HUES64 (cell line): ENCODE data around the gene TUT7. TPM values are rescaled to one million over a fixed set of nuclear protein-coding genes. Genes with fewer than 3 reads are reported as not detected.
"Not testable (repeated sequence)": the region's sequence is repeated elsewhere in the genome, so short reads cannot be mapped to it uniquely, and the experiment has no call there.

Experiments used
- H3K27ac ChIP-seq: 2 replicates; pipeline ENCODE4 v1.7.0; 2013; ENCODE audit warnings: low read depth, low read length, inconsistent platforms
- H3K27me3 ChIP-seq: 2 replicates; pipeline ENCODE4 v1.6.1; 2013; ENCODE audit warnings: mild to moderate bottlenecking, low read length; ENCODE audit not compliant: insufficient read depth
- H3K36me3 ChIP-seq: 2 replicates; pipeline ENCODE4 v1.6.1; 2013; ENCODE audit warnings: mild to moderate bottlenecking, low read length; ENCODE audit not compliant: insufficient read depth
- H3K4me1 ChIP-seq: 2 replicates; pipeline ENCODE4 v1.6.1; 2013; ENCODE audit warnings: mild to moderate bottlenecking, low read length, moderate library complexity; ENCODE audit not compliant: insufficient read depth
- H3K4me3 ChIP-seq: 2 replicates; pipeline ENCODE4 v1.5.1; 2013; ENCODE audit warnings: mild to moderate bottlenecking, low read length, moderate library complexity
- H3K9ac ChIP-seq: 2 replicates; pipeline ENCODE4 v1.6.1; 2013; ENCODE audit warnings: mild to moderate bottlenecking, low read depth, low read length
- H3K9me3 ChIP-seq: 2 replicates; pipeline ENCODE4 v1.6.1; 2013; ENCODE audit warnings: low read depth, low read length; ENCODE audit not compliant: insufficient read depth
- WGBS: fragments of 150-250, 120-280 bp; methylation state at CpG from one replicate; pipeline ENCODE4 v1.1.7; 2013; ENCODE audit warnings: missing lambda C conversion rate; 5-methylcytosine and 5-hydroxymethylcytosine counted together
- polyA plus RNA-seq, 2 experiments: library from polyadenylated mRNA; stranded (reverse); fragments of 50-300 nt; gene quantifications; one replicate each; pipeline ENCODE4 v1.2.3, GENCODE V29; 2013

TUT7 gene, protein sequence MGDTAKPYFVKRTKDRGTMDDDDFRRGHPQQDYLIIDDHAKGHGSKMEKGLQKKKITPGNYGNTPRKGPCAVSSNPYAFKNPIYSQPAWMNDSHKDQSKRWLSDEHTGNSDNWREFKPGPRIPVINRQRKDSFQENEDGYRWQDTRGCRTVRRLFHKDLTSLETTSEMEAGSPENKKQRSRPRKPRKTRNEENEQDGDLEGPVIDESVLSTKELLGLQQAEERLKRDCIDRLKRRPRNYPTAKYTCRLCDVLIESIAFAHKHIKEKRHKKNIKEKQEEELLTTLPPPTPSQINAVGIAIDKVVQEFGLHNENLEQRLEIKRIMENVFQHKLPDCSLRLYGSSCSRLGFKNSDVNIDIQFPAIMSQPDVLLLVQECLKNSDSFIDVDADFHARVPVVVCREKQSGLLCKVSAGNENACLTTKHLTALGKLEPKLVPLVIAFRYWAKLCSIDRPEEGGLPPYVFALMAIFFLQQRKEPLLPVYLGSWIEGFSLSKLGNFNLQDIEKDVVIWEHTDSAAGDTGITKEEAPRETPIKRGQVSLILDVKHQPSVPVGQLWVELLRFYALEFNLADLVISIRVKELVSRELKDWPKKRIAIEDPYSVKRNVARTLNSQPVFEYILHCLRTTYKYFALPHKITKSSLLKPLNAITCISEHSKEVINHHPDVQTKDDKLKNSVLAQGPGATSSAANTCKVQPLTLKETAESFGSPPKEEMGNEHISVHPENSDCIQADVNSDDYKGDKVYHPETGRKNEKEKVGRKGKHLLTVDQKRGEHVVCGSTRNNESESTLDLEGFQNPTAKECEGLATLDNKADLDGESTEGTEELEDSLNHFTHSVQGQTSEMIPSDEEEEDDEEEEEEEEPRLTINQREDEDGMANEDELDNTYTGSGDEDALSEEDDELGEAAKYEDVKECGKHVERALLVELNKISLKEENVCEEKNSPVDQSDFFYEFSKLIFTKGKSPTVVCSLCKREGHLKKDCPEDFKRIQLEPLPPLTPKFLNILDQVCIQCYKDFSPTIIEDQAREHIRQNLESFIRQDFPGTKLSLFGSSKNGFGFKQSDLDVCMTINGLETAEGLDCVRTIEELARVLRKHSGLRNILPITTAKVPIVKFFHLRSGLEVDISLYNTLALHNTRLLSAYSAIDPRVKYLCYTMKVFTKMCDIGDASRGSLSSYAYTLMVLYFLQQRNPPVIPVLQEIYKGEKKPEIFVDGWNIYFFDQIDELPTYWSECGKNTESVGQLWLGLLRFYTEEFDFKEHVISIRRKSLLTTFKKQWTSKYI (N-terminal part only)
- 8.9 TPM for polyA plus RNA-seq (2013, experiment 1 of 2)
- polyA plus RNA-seq (2013, experiment 2 of 2): 9.2 TPM

DNA sequence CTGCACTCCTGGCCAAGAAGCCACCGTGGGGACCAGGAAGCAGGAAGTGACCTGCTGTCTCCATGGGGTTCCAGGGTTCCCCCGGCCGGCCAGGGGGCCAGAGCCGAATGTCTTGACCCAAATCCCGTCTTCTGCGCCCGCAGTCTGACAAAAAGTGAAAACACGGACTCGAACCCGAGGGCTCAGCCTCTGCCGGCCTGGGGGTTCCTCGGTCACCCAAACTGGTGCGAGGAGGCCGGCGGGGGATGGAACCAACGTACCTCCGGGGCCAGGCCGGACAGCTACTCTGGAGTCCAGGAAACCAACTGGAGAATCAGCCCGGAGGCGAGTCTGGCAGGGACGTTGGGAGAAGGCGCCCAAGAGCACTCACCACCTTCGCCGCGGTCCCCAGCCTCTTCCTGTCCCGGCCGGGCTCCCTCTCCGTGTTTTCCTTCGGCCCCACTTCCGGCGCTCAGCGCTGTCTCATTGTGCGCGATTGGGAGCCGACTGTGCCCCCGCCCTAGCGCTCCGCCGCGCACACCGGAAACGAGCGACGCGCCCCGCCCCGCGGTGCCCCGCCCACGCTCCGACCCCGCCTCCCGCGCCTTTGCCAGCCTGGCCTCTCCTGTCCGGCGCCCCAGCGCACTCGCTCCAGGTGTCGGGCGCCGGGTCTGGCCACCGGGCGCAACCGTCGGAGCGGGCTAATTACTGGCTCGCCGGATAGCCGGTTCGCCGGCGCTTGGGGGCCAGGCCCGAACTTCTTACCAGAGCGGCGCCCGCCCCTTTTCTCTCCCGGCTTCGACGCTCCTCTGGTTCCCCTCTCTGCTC, at the start of gene TUT7:
Gene TUT7, minus strand, starts transcription at position 400 of the 807 bp plus-strand sequence. CDS start 1,211 bp downstream, outside the sequence.
- Histone ChIP-seq H3K9ac (peak within 1 kb of the TSS; percentile 80), H3K27me3 (peaks cover 4% of the 10 kb centered on the region; the same call in 1 of the 2 replicates), H3K4me3 (peak within 1 kb of the TSS; percentile 96), H3K36me3 (peaks cover 25% of the 10 kb centered on the region), H3K27ac (peak within 1 kb of the TSS; percentile 94), H3K9me3 (no peaks in the 10 kb centered on the region), H3K4me1 (peaks cover 25% of the 10 kb centered on the region; the same call in 1 of the 2 replicates)
- under 1% methylated on average over 79 of the region's 79 CpGs for WGBS

DNA sequence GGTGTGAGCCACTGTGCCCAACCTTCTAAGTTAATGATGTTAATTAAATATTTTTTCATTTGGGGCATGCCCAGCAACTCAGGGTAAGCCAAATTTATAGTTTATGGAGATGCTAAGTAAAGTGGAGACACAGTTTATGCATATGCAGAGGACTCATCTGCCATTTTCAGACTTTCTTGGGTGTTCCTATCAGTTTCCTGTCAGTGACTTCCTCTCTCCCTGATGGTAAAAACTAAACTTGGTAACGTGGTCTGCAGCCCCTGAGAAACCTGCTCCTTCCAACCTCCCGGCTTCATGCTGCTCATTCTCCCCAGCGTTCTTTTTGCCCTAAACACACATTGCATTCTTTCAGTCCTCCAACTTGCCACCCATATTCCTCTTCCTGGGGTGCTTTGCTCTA, 48.4 kb upstream of the TUT7 start:
- Histone ChIP-seq H3K27me3 (peaks cover 37% of the 10 kb centered on the region), H3K27ac (no peak overlapping the region), H3K9me3 (no peaks in the 10 kb centered on the region), H3K36me3 (no peaks in the 10 kb centered on the region), H3K4me3 (no peak overlapping the region), H3K4me1 (peaks cover 13% of the 10 kb centered on the region; the same call in 1 of the 2 replicates), H3K9ac (no peak overlapping the region)
- 81% methylated on average over 3 of the region's 3 CpGs for WGBS

DNA sequence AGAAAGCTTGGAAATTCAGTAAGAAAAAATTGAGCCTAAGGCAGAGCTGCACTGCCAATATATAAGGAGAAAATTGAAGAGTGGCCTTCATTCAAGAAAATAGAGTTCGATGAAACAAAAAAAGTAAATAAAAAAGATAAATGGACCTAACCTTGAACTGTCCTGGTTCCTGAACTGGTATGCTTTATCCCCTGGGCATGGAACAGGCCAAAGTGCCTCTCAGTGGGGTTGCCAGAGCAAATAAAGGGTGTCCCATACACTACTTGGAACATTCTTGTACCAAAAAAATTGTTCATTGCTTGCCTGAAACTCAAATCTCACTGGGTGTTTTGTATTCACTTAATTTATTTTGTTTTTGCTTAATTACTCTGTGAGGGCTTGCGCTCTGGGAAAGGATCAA, 42.2 kb upstream of the TUT7 start:
- no peaks in the 10 kb centered on the region for H3K9me3 ChIP-seq
- 93% methylated on average over 2 of the region's 2 CpGs for WGBS
- no peaks in the 10 kb centered on the region for H3K36me3 ChIP-seq
- no peaks in the 10 kb centered on the region for H3K4me1 ChIP-seq
- H3K27ac ChIP-seq: no peak overlapping the region
- no peak overlapping the region for H3K4me3 ChIP-seq
- no peak overlapping the region for H3K9ac ChIP-seq
- no peaks in the 10 kb centered on the region for H3K27me3 ChIP-seq

DNA sequence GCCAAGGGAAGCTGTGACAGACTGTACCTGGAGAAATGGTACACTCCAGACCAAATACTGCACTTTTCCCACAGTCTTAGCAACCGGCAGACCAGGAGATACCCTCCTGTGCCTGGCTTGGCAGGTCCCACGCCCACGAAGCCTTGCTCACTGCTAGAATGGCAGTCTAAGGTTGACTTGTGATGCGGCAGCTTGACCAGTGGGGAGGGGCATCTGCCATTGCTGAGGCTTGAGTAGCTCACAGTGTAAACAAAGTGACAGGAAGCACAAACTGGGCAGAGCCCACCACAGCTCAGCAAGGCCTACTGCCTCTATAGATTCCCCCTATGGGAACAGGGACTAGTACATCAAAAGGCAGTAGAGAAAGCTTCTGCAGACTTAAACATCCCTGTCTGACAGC, 36.0 kb upstream of the TUT7 start:
- 84% methylated on average over 4 of the region's 4 CpGs for WGBS
- not testable (repeated sequence) for H3K9me3 ChIP-seq, H3K27me3 ChIP-seq, H3K4me1 ChIP-seq, H3K27ac ChIP-seq, H3K4me3 ChIP-seq, H3K36me3 ChIP-seq, H3K9ac ChIP-seq

DNA sequence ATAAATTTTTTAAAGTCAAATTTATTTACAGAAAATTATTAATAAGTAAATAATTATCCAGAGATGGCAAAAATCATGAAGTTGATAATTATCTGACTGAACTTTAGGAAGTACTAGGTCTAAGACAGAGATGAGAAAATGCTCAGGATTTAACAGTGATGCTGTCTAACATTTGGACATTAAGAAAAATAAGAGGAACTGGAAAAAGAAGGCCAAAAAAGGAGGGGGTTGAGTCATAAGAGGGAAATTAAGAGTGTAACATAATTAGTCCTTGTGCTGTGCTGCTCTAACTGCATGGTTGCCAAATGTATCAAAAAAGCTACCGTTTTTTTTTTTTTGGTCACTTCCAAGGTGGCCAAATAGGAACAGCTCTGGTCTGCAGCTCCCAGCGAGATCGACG, 35.4 kb upstream of the TUT7 start:
- Histone ChIP-seq H3K9ac (no peak overlapping the region), H3K36me3 (no peaks in the 10 kb centered on the region), H3K27me3 (no peaks in the 10 kb centered on the region), H3K4me3 (no peak overlapping the region), H3K9me3 (no peaks in the 10 kb centered on the region; the same call in 1 of the 2 replicates), H3K4me1 (no peaks in the 10 kb centered on the region), H3K27ac (no peak overlapping the region)
- 97% methylated on average over 4 of the region's 4 CpGs for WGBS

DNA sequence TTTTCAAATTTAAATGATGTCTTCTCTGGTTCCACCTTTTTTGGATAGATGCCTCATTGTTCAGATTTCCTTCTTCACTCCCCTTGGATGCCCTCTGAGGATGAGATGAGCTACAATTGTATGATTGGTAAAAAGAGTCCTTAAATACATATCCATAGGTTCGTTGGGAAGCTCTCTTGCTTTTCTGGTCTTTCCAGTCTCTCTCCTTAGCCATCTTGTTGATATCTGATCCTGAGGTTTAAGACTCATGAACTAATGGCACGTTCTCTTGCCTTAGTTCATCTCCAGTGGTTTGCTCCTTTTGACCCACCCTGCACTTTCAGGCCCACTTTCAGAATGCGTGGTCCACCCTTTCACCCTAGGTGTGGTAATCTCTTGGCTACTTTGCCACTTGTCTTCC, 33.2 kb upstream of the TUT7 start:
- WGBS: 86% methylated on average over 3 of the region's 3 CpGs
- peaks cover 7% of the 10 kb centered on the region for H3K9me3 ChIP-seq
- no peak overlapping the region for H3K9ac ChIP-seq
- no peak overlapping the region for H3K4me3 ChIP-seq
- H3K27ac ChIP-seq: no peak overlapping the region
- H3K27me3 ChIP-seq: no peaks in the 10 kb centered on the region
- no peaks in the 10 kb centered on the region for H3K36me3 ChIP-seq
- H3K4me1 ChIP-seq: no peaks in the 10 kb centered on the region

DNA sequence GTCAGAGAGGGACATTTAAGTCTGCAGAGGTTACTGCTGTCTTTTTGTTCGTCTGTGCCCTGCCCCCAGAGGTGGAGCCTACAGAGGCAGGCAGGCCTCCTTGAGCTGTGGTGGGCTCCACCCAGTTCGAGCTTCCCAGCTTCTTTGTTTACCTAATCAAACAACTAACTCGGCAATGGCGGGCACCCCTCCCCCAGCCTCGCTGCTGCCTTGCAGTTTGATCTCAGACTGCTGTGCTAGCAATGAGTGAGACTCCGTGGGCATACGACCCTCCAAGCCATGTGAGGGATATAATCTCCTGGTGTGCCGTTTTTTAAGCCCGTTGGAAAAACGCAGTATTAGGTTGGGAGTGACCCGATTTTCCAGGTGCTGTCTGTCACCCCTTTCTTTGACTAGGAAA, 28.8 kb upstream of the TUT7 start:
- not testable (repeated sequence) for H3K27me3 ChIP-seq, H3K27ac ChIP-seq, H3K4me3 ChIP-seq, H3K4me1 ChIP-seq, H3K9ac ChIP-seq, H3K36me3 ChIP-seq, H3K9me3 ChIP-seq
- 88% methylated on average over 11 of the region's 11 CpGs for WGBS

DNA sequence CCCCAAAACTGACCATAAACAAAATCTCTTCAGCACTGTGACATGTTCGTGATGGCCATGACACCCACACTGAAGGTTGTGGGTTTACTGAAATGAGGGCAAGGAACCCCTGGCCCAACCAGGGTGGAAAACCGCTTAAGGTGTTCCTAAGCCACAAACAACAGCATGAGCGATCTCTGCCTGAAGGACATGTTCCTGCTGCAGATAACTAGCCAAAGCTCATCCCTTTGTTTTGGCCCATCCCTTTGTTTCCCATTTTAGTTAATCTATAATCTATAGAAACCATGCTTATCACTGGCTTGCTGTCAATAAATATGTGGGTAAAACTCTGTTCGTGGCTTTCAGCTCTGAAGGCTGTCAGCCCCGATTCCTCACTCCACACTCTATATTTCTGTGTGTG, 21.8 kb upstream of the TUT7 start:
- Histone ChIP-seq H3K9me3 (peaks cover 21% of the 10 kb centered on the region), H3K36me3 (no peaks in the 10 kb centered on the region), H3K9ac (no peak overlapping the region), H3K4me1 (no peaks in the 10 kb centered on the region), H3K4me3 (no peak overlapping the region), H3K27me3 (no peaks in the 10 kb centered on the region), H3K27ac (no peak overlapping the region)
- WGBS: 85% methylated on average over 5 of the region's 5 CpGs

DNA sequence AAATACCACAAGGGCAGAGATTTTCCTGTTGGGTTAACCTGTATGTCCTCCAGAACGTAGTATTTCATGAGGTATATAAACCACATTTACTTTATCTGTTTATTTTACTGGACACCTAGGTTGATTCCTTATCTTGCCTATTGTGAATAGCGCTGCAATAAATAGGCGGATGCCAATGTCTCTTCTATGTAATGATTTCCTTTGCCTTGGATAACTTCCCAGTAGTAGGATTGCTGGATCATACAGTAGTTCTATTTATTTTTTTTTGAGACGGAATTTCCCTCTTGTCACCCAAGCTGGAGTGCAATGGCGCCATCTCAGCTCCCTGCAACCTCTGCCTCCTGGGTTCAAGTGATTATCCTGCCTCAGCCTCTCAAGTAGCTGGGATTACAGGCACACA, 15.6 kb upstream of the TUT7 start:
- no peaks in the 10 kb centered on the region for H3K27me3 ChIP-seq
- H3K9ac ChIP-seq: no peak overlapping the region
- no peak overlapping the region for H3K27ac ChIP-seq
- WGBS: 96% methylated on average over 4 of the region's 5 CpGs
- no peaks in the 10 kb centered on the region for H3K36me3 ChIP-seq
- no peaks in the 10 kb centered on the region for H3K4me1 ChIP-seq
- no peak overlapping the region for H3K4me3 ChIP-seq
- H3K9me3 ChIP-seq: peaks cover 26% of the 10 kb centered on the region

DNA sequence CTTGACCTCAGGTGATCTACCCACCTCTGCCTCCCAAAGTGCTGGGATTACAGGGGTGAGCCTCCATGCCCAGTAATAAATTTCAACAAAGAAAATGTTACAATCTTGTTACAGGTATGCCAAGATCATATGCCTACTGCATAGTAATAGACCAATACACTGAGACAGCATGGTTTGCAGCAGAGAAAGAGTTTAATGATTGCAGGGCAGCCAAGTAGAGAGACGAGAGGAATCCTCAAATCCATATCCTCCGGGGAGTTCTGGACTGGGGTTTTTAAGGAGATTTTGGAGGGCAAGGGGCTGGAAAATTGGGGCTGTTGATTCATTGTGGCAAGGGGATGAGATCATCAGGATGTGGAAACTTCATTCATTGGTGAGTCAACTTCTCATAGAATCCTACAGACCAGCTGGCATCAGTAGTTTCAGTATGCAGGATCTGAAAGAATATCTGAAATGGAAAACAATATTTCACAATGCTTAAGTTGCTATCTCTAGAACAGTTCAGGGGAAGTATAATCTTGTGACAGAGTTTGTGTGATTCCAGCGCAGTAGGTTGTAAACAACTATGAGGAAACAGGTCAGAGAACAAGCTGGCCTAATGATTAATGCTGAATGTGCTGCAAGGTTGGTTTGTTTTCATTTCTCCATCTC, 14.8 kb upstream of the TUT7 start:
- Histone ChIP-seq H3K9ac (no peak overlapping the region), H3K36me3 (no peaks in the 10 kb centered on the region), H3K27ac (no peak overlapping the region), H3K9me3 (peaks cover 26% of the 10 kb centered on the region), H3K4me3 (no peak overlapping the region), H3K27me3 (no peaks in the 10 kb centered on the region), H3K4me1 (no peaks in the 10 kb centered on the region)
- 87% methylated on average over 3 of the region's 3 CpGs for WGBS
